ENCODE measurements around the gene EFNA4. TPM values are rescaled to one million over a fixed set of nuclear protein-coding genes. Genes with fewer than 3 reads are reported as not detected.

Gene EFNA4
- total RNA-seq, 1 donor from 2014 or later: 10.7 TPM

DNA sequence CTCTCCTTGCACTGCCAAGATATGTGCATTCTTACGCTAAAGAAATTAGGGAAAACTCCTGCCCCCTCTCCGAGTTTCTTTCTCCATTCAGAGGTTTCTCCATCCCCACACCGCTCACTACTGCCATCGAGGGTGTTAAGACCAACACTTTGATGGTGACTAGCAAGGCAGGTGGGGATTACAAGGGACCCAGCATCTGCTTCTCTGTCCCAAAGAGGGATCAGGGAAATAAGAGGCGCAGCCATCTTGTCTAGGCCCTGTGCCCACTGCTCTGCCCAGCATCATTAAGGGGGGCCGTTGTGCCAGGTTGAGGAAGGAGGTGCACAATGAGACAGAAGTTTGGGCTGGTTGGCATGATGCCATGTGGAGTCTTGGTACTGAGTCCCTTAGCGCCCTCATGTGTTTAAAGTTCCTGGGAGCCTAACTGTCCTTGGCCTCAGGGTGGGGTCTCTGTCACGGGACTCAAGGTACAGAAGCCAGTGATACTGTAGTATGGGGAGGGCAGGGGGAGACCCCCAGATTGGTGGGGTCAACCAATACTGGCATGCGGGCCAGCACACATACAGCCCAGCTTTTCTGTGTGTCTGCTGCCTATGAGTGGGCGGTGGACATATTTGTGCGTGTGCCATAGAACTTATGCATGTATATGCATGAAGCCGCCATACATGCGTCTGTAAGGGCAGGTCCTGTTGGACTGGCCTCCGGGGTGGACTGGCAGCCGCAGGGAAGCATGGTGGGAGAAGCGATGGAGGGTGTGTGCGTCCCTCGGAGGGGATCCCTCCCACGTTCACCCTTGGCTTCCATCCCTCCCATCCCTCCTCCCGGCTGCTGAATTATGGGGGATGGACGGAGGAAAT, 20.6 kb downstream of the EFNA4 start:
- H3K27me3 ChIP-seq: peaks cover 60% of the 10 kb centered on the region
- DNase-seq (ENCODE audit: low spot score): no peak
- H3K9ac ChIP-seq: no peak overlapping the region

DNA sequence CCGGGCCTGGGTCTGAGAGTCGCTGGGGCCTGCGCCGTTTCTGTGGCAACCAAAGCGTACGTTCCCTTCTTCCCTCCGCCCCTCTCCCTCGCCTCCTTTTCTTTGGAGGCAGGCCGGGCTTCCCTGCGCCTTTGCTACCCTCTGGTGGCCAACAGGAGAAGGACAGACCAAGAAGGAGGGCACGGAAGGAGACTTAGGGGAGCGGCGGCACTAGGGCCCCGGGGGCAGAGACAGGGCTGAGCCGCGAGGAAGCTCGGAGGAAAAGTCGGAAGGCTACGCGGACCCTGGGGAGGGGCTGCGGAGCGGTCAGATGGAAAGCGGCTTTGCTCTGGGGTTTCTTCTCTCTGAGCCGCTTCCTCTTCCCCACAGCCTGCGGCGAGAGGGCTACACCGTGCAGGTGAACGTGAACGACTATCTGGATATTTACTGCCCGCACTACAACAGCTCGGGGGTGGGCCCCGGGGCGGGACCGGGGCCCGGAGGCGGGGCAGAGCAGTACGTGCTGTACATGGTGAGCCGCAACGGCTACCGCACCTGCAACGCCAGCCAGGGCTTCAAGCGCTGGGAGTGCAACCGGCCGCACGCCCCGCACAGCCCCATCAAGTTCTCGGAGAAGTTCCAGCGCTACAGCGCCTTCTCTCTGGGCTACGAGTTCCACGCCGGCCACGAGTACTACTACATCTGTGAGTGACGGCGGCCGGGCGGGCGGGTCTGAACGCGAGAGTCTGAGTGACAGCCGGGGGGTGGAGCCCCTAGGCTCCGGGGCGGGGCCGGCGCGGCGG, 21.4 kb downstream of the EFNA4 start:
- H3K4me1 ChIP-seq: peaks cover 15% of the 10 kb centered on the region
- TF ChIP-seq, protein P1, sequence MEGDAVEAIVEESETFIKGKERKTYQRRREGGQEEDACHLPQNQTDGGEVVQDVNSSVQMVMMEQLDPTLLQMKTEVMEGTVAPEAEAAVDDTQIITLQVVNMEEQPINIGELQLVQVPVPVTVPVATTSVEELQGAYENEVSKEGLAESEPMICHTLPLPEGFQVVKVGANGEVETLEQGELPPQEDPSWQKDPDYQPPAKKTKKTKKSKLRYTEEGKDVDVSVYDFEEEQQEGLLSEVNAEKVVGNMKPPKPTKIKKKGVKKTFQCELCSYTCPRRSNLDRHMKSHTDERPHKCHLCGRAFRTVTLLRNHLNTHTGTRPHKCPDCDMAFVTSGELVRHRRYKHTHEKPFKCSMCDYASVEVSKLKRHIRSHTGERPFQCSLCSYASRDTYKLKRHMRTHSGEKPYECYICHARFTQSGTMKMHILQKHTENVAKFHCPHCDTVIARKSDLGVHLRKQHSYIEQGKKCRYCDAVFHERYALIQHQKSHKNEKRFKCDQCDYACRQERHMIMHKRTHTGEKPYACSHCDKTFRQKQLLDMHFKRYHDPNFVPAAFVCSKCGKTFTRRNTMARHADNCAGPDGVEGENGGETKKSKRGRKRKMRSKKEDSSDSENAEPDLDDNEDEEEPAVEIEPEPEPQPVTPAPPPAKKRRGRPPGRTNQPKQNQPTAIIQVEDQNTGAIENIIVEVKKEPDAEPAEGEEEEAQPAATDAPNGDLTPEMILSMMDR (IDR thresholded peaks at IDR 0.05): peak; percentile 96
- TF ChIP-seq EZH2phosphoT487 (IDR thresholded peaks at IDR 0.05): peak; percentile 27
- TF ChIP-seq EZH2 (IDR thresholded peaks at IDR 0.05): peak; percentile 28
- peak overlapping the region; percentile 74 for H3K4me2 ChIP-seq
- H3K4me3 ChIP-seq: peak overlapping the region; percentile 78
- peaks cover 38% of the 10 kb centered on the region for H3F3A ChIP-seq (ENCODE audit: low read depth)
- no peaks in the 10 kb centered on the region for H3K36me3 Mint-ChIP-seq
- H3K9me3 Mint-ChIP-seq: no peaks in the 10 kb centered on the region
- H3K27me3 ChIP-seq: peaks cover 51% of the 10 kb centered on the region
- H3K27me3 Mint-ChIP-seq (ENCODE audit: insufficient read depth, low read depth): peaks cover 43% of the 10 kb centered on the region
- peaks cover 32% of the 10 kb centered on the region for H3K4me1 Mint-ChIP-seq
- H3K79me2 ChIP-seq (ENCODE audit: low read depth): no peaks in the 10 kb centered on the region
- H3K4me3 Mint-ChIP-seq: peak overlapping the region; percentile 96
- no peak overlapping the region for H3K9ac ChIP-seq
- DNase-seq (ENCODE audit: low spot score): peak; percentile 97
- no peak overlapping the region for H3K27ac ChIP-seq
- peak overlapping the region; percentile 93 for H2AFZ ChIP-seq (replicated peaks)
- H3K27ac Mint-ChIP-seq: peak overlapping the region; percentile 14
- H3K9me3 ChIP-seq (ENCODE audit: low read depth): no peaks in the 10 kb centered on the region
- no peaks in the 10 kb centered on the region for H3K36me3 ChIP-seq
- H4K20me1 ChIP-seq (ENCODE audit: low read depth): peaks cover 27% of the 10 kb centered on the region

More for the DNA sequence above, 20.6 kb downstream of the EFNA4 start:
- no peaks in the 10 kb centered on the region for H3K36me3 ChIP-seq
- no peak overlapping the region for H2AFZ ChIP-seq (replicated peaks)
- H3K4me1 ChIP-seq: peaks cover 20% of the 10 kb centered on the region
- no peaks in the 10 kb centered on the region for H3K79me2 ChIP-seq (ENCODE audit: low read depth)
- peaks cover 32% of the 10 kb centered on the region for H4K20me1 ChIP-seq (ENCODE audit: low read depth)
- H3F3A ChIP-seq (ENCODE audit: low read depth): peaks cover 44% of the 10 kb centered on the region
- Mint-ChIP-seq H3K4me3 (peak overlapping the region; percentile 96), H3K4me1 (peaks cover 37% of the 10 kb centered on the region), H3K27me3 (ENCODE audit: insufficient read depth, low read depth) (peaks cover 49% of the 10 kb centered on the region), H3K36me3 (no peaks in the 10 kb centered on the region), H3K27ac (no peak overlapping the region), H3K9me3 (no peaks in the 10 kb centered on the region)
- H3K4me3 ChIP-seq: peak overlapping the region; percentile 78
- no peak for TF ChIP-seq EZH2 (IDR thresholded peaks at IDR 0.05)
- TF ChIP-seq, protein P1 (IDR thresholded peaks at IDR 0.05): no peak
- TF ChIP-seq EZH2phosphoT487 (IDR thresholded peaks at IDR 0.05): no peak
- H3K27ac ChIP-seq: no peak overlapping the region
- peak overlapping the region; percentile 63 for H3K4me2 ChIP-seq
- H3K9me3 ChIP-seq (ENCODE audit: low read depth): no peaks in the 10 kb centered on the region

DNA sequence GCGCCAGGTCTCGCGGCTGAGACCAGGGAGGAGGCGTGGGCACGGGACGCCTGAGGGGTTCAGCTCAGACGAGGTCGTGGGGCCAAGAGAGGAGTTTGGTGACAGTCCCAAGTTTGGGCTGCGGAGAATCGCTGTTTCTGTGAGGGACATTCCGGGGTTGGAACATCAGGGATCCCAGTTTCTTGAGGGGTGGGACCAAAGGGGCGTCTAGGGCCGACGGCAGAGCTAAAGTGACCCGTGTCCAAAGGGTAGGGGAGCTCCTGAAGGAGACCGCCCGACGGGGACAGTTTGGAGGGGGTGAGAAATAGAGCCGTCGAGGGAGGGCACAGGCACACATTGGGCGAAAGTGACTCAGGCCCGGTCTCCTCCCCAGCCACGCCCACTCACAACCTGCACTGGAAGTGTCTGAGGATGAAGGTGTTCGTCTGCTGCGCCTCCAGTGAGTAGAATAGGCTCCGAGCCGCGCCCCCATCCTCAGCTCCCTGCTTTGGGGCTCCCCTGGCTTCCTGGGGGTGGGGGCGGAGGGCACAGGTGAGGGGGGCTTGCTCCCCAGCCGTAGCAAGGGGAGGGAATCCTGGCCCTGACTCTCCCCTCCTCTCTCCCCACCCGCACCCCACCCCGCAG, 22.1 kb downstream of the EFNA4 start:
- Mint-ChIP-seq H3K27ac (no peak overlapping the region), H3K36me3 (no peaks in the 10 kb centered on the region), H3K27me3 (ENCODE audit: insufficient read depth, low read depth) (peaks cover 42% of the 10 kb centered on the region), H3K9me3 (no peaks in the 10 kb centered on the region), H3K4me3 (peak overlapping the region; percentile 96), H3K4me1 (peaks cover 32% of the 10 kb centered on the region)
- peak overlapping the region; percentile 93 for H2AFZ ChIP-seq (replicated peaks)
- H3K9me3 ChIP-seq (ENCODE audit: low read depth): no peaks in the 10 kb centered on the region
- H3K9ac ChIP-seq: no peak overlapping the region
- H3K36me3 ChIP-seq: no peaks in the 10 kb centered on the region
- H3K4me1 ChIP-seq: peaks cover 15% of the 10 kb centered on the region
- peak overlapping the region; percentile 74 for H3K4me2 ChIP-seq
- no peaks in the 10 kb centered on the region for H3K79me2 ChIP-seq (ENCODE audit: low read depth)
- peak overlapping the region; percentile 78 for H3K4me3 ChIP-seq
- peaks cover 27% of the 10 kb centered on the region for H4K20me1 ChIP-seq (ENCODE audit: low read depth)
- H3F3A ChIP-seq (ENCODE audit: low read depth): peaks cover 32% of the 10 kb centered on the region
- TF ChIP-seq EZH2phosphoT487 (IDR thresholded peaks at IDR 0.05) (no peak), EZH2 (IDR thresholded peaks at IDR 0.05) (no peak)
- TF ChIP-seq, protein P1 (IDR thresholded peaks at IDR 0.05): no peak
- H3K27me3 ChIP-seq: peaks cover 44% of the 10 kb centered on the region
- no peak overlapping the region for H3K27ac ChIP-seq
- DNase-seq (ENCODE audit: low spot score): peak; percentile 56
